Mesenchymal stem cell (in vitro differentiated cells and primary cell): Measurements from ENCODE around the gene RBSN.

ENCODE experiments used
- DNase-seq: peaks from one replicate; pipeline ENCODE4 v3.0.0-alpha.2; 2013
- H2AFZ ChIP-seq: one replicate; pipeline ENCODE4 v1.6.1; 2013; ENCODE audit warnings: low read depth, mild to moderate bottlenecking, control low read depth, inconsistent platforms, low read length, moderate library complexity
- H2AK5ac ChIP-seq: 2 replicates; pipeline ENCODE4 v1.6.1; 2013; ENCODE audit warnings: low read length, moderate library complexity, mild to moderate bottlenecking, inconsistent platforms; ENCODE audit not compliant: severe bottlenecking
- H2BK120ac ChIP-seq: one replicate; pipeline ENCODE4 v1.6.1; 2013; ENCODE audit warnings: low read depth, mild to moderate bottlenecking, inconsistent platforms, low read length, moderate library complexity
- H2BK12ac ChIP-seq, 2 experiments: one replicate each; pipeline ENCODE4 v1.6.1; 2013; ENCODE audit warnings: inconsistent platforms in 2 of 2, low read length in 2 of 2, mild to moderate bottlenecking in 2 of 2, moderate library complexity in 2 of 2, control low read depth in 1 of 2
- H2BK15ac ChIP-seq: one replicate; pipeline ENCODE4 v1.6.1; 2013; ENCODE audit warnings: mild to moderate bottlenecking, low read depth, inconsistent platforms; ENCODE audit not compliant: poor library complexity, severe bottlenecking
- H2BK5ac ChIP-seq: 2 replicates; pipeline ENCODE4 v1.6.1; 2013; ENCODE audit warnings: low read depth, mild to moderate bottlenecking, low read length, control low read depth, inconsistent platforms; ENCODE audit not compliant: poor library complexity, severe bottlenecking
- H3K14ac ChIP-seq, 2 experiments: one replicate each; pipeline ENCODE4 v1.6.1; 2013; ENCODE audit warnings: inconsistent platforms in 2 of 2, low read length in 2 of 2, control low read depth in 1 of 2, mild to moderate bottlenecking in 1 of 2, moderate library complexity in 1 of 2
- H3K18ac ChIP-seq, 2 experiments: one replicate each; pipeline ENCODE4 v1.6.1; 2013; ENCODE audit warnings: inconsistent platforms in 2 of 2, low read length in 2 of 2, control low read depth in 1 of 2, low read depth in 1 of 2, mild to moderate bottlenecking in 1 of 2
- H3K23ac ChIP-seq, 2 experiments: one replicate each; pipeline ENCODE4 v1.6.1; 2013; ENCODE audit warnings: inconsistent platforms in 2 of 2, low read length in 2 of 2, mild to moderate bottlenecking in 2 of 2, moderate library complexity in 2 of 2, control low read depth in 1 of 2
- H3K27ac ChIP-seq: 2 replicates; pipeline ENCODE4 v1.5.1; 2013; ENCODE audit warnings: mild to moderate bottlenecking, moderate library complexity, low read length, control low read depth, inconsistent platforms; ENCODE audit not compliant: poor library complexity, severe bottlenecking
- H3K27me3 ChIP-seq, 2 experiments: 2 replicates each; pipeline versions ENCODE4 v1.6.1 to v1.7.0; 2013; ENCODE audit warnings: low read length in 2 of 2, mild to moderate bottlenecking in 2 of 2, moderate library complexity in 2 of 2, control low read depth in 1 of 2, inconsistent platforms in 1 of 2; ENCODE audit not compliant: control insufficient read depth in 1 of 2, insufficient read depth in 1 of 2
- H3K36me3 ChIP-seq, 2 experiments: 2 replicates each; pipeline versions ENCODE4 v1.6.1 to v1.7.0; 2013; ENCODE audit warnings: low read length in 2 of 2, control low read depth in 1 of 2, inconsistent platforms in 1 of 2, low read depth in 1 of 2, mild to moderate bottlenecking in 1 of 2; ENCODE audit not compliant: insufficient read depth in 2 of 2, control insufficient read depth in 1 of 2
- H3K4ac ChIP-seq, 2 experiments: one replicate each; pipeline ENCODE4 v1.6.1; 2013; ENCODE audit warnings: inconsistent platforms in 2 of 2, low read length in 2 of 2, mild to moderate bottlenecking in 2 of 2, moderate library complexity in 2 of 2, control low read depth in 1 of 2, low read depth in 1 of 2
- H3K4me1 ChIP-seq: 2 replicates; pipeline ENCODE4 v1.6.1; 2013; ENCODE audit warnings: low read depth, low read length, control low read depth; ENCODE audit not compliant: control insufficient read depth, insufficient read depth
- H3K4me2 ChIP-seq: 2 replicates; pipeline ENCODE4 v1.6.1; 2013; ENCODE audit warnings: low read length, mild to moderate bottlenecking, inconsistent platforms; ENCODE audit not compliant: poor library complexity, severe bottlenecking
- H3K4me3 ChIP-seq, 2 experiments: 2 replicates each; pipeline versions ENCODE4 v1.5.1 to v1.7.0; 2013; ENCODE audit warnings: low read length in 2 of 2, mild to moderate bottlenecking in 2 of 2, control low read depth in 1 of 2, low read depth in 1 of 2; ENCODE audit not compliant: insufficient read depth in 1 of 2
- H3K79me1 ChIP-seq: replicated peaks from 2 replicates; pipeline ENCODE4 v1.6.1; 2013; ENCODE audit warnings: mild to moderate bottlenecking, control low read depth, low read length, inconsistent platforms; ENCODE audit not compliant: poor library complexity, severe bottlenecking
- H3K9ac ChIP-seq: 2 replicates; pipeline ENCODE4 v1.7.0; 2013; ENCODE audit warnings: mild to moderate bottlenecking, low read length, moderate library complexity
- H3K9me3 ChIP-seq: 2 replicates; pipeline ENCODE4 v1.7.0; 2013; ENCODE audit warnings: mild to moderate bottlenecking, low read length; ENCODE audit not compliant: control insufficient read depth
- H4K8ac ChIP-seq: one replicate; pipeline ENCODE4 v1.6.1; 2013; ENCODE audit warnings: inconsistent platforms, mild to moderate bottlenecking, low read length, moderate library complexity
- H4K91ac ChIP-seq: one replicate; pipeline ENCODE4 v1.6.1; 2013; ENCODE audit warnings: mild to moderate bottlenecking, low read length, inconsistent platforms
- WGBS: methylation state at CpG from one replicate; pipeline ENCODE4 v1.1.7; 2013; ENCODE audit warnings: mixed read lengths; 5-methylcytosine and 5-hydroxymethylcytosine counted together

The RBSN gene

GRCh38 chr3:15066467-15066866 is 32.5 kb downstream of the RBSN start:
- H3K36me3 ChIP-seq = peaks cover 0 to 18% of the 10 kb centered on the region in 2 experiments
- no peak overlapping the region for H2AK5ac ChIP-seq
- H3K4me2 ChIP-seq = no peak overlapping the region
- peaks cover 10% of the 10 kb centered on the region for H3K4me1 ChIP-seq
- H4K8ac ChIP-seq = no peak overlapping the region
- no peak overlapping the region for H3K4me3 ChIP-seq
- no peak overlapping the region for H2BK5ac ChIP-seq
- DNase-seq = no peak
- peaks cover 16% of the 10 kb centered on the region for H3K79me1 ChIP-seq
- no peaks in the 10 kb centered on the region for H3K27me3 ChIP-seq
- H2BK12ac ChIP-seq = no peak overlapping the region
- no peak overlapping the region for H4K91ac ChIP-seq
- WGBS = 100% methylated on average over 1 of the region's 3 CpGs
- H2BK15ac ChIP-seq = no peak overlapping the region
- no peak overlapping the region for H3K14ac ChIP-seq
- no peak overlapping the region for H3K23ac ChIP-seq
- H2AFZ ChIP-seq = no peak overlapping the region
- no peak overlapping the region for H2BK120ac ChIP-seq
- no peak overlapping the region for H3K27ac ChIP-seq
- H3K9ac ChIP-seq = no peak overlapping the region
- H3K4ac ChIP-seq = no peak overlapping the region
- no peaks in the 10 kb centered on the region for H3K9me3 ChIP-seq
- no peak overlapping the region for H3K18ac ChIP-seq

- no peak overlapping the region for H3K27ac ChIP-seq
- H2BK15ac ChIP-seq = no peak overlapping the region
- H3K4me2 ChIP-seq = peak overlapping the region; percentile 69
- no peak overlapping the region for H2BK120ac ChIP-seq
- H4K91ac ChIP-seq = no peak overlapping the region
- H3K14ac ChIP-seq = no peak overlapping the region
- no peak overlapping the region for H2AK5ac ChIP-seq
- WGBS = 80% methylated on average over 13 of the region's 16 CpGs
- H3K23ac ChIP-seq = no peak overlapping the region
- no peak overlapping the region for H3K4ac ChIP-seq
- H3K36me3 ChIP-seq = peaks cover 0 to 11% of the 10 kb centered on the region in 2 experiments
- no peak overlapping the region for H2BK12ac ChIP-seq
- H3K4me1 ChIP-seq = peaks cover 10% of the 10 kb centered on the region
- peak overlapping the region; percentile 43 for H2AFZ ChIP-seq
- no peak overlapping the region for H2BK5ac ChIP-seq
- H3K9ac ChIP-seq = peak overlapping the region; percentile 96
- H3K79me1 ChIP-seq = peaks cover 13% of the 10 kb centered on the region
- H3K27me3 ChIP-seq = no peaks in the 10 kb centered on the region
- H3K18ac ChIP-seq = peak overlapping the region in 1 of 2 experiments; percentile 54
- no peaks in the 10 kb centered on the region for H3K9me3 ChIP-seq
- DNase-seq = no peak
- peak overlapping the region in 1 of 2 experiments; percentile 97 for H3K4me3 ChIP-seq
- H4K8ac ChIP-seq = no peak overlapping the region
These were observed 33.4 kb downstream of the RBSN start for GRCh38 chr3:15065550-15066007.

- Histone ChIP-seq H3K9me3 (no peaks in the 10 kb centered on the region), H2BK5ac (peak within 1 kb of the TSS; percentile 44), H3K23ac (peak within 1 kb of the TSS in 1 of 2 experiments; percentile 92), H3K4me2 (peak within 1 kb of the TSS; percentile 99), H3K36me3 (peaks cover 0 to 5% of the 10 kb centered on the region in 2 experiments), H2BK120ac (peak within 1 kb of the TSS; percentile 2), H3K4me3 (peak within 1 kb of the TSS; percentile 89 to 97), H3K4me1 (peaks cover 10% of the 10 kb centered on the region), H2AFZ (peak within 1 kb of the TSS; percentile 96), H3K9ac (peak within 1 kb of the TSS; percentile 96), H3K14ac (peak within 1 kb of the TSS in 1 of 2 experiments; percentile 99), H4K91ac (peak within 1 kb of the TSS; percentile 62), H2AK5ac (peak within 1 kb of the TSS; percentile 41), H2BK12ac (peak within 1 kb of the TSS in 1 of 2 experiments; percentile 60), H3K79me1 (peaks cover 11% of the 10 kb centered on the region), H3K27ac (peak within 1 kb of the TSS; percentile 35), H4K8ac (peak within 1 kb of the TSS; percentile 83), H3K27me3 (no peaks in the 10 kb centered on the region), H3K18ac (peak within 1 kb of the TSS; percentile 71 to 98), H3K4ac (peak within 1 kb of the TSS; percentile 46 to 98), H2BK15ac (no peak within 1 kb of the TSS)
- DNase-seq = peak; percentile 93
- WGBS = 1% methylated on average over 65 of the region's 69 CpGs
These were observed 34.0 kb downstream of the RBSN start, which contains the start of gene MRPS25 for GRCh38 chr3:15064835-15065549. MRPS25 (minus strand) TSS chr3:15065315; CDS start chr3:15065194, 121 bp downstream.

GRCh38 chr3:15064299-15064834 is 34.6 kb downstream of the RBSN start:
- peak; percentile 43 for DNase-seq
- Histone ChIP-seq H2AFZ (peak overlapping the region; percentile 96), H3K23ac (peak overlapping the region in 1 of 2 experiments; percentile 92), H2BK12ac (no peak overlapping the region), H3K4ac (peak overlapping the region in 1 of 2 experiments; percentile 98), H3K9me3 (no peaks in the 10 kb centered on the region), H3K79me1 (peaks cover 14% of the 10 kb centered on the region), H2BK15ac (no peak overlapping the region), H2AK5ac (peak overlapping the region; percentile 41), H3K4me1 (peaks cover 10% of the 10 kb centered on the region), H3K14ac (peak overlapping the region in 1 of 2 experiments; percentile 99), H3K4me3 (peak overlapping the region; percentile 89 to 97), H3K27ac (no peak overlapping the region), H3K27me3 (no peaks in the 10 kb centered on the region), H4K8ac (peak overlapping the region; percentile 83), H3K18ac (peak overlapping the region; percentile 71 to 98), H2BK5ac (peak overlapping the region; percentile 44), H4K91ac (peak overlapping the region; percentile 62), H3K36me3 (peaks cover 0 to 8% of the 10 kb centered on the region in 2 experiments), H3K4me2 (peak overlapping the region; percentile 99), H2BK120ac (peak overlapping the region; percentile 2), H3K9ac (peak overlapping the region; percentile 96)
- WGBS = 1% methylated on average over 25 of the region's 25 CpGs
